Spleen (tissue), 11 donors: ENCODE data around the gene ATP5PB. TPM values are rescaled to one million over a fixed set of nuclear protein-coding genes. Genes with fewer than 3 reads are reported as not detected.
A peak's percentile ranks its signal among the peaks of the same experiment; 100 is the strongest.

Source experiments
- DNase-seq: peaks from one replicate; pipeline ENCODE4 v3.0.0-alpha.2; 2020
- H3K27ac ChIP-seq, 8 donors: fragments of 200-600 bp; sonication (generic) in 7 of 8; 1 replicate in 4 of 8; 2 replicates in 4 of 8; pipeline versions ENCODE4 v1.5.0 to v1.8.0; 2016 to 2021; ENCODE audit warnings: inconsistent platforms in 4 of 8, mild to moderate bottlenecking in 4 of 8, moderate library complexity in 1 of 8
- H3K27me3 ChIP-seq, 7 donors: fragments of 200-600 bp; sonication (generic) in 6 of 7; replicated peaks in 1 of 7; 1 replicate in 4 of 7; 2 replicates in 3 of 7; pipeline versions ENCODE4 v1.5.0 to v1.8.0; 2016 to 2021; ENCODE audit warnings: inconsistent platforms in 3 of 7, mild to moderate bottlenecking in 1 of 7
- H3K36me3 ChIP-seq, 6 donors: fragments of 200-600 bp; sonication (generic) in 5 of 6; 1 replicate in 4 of 6; 2 replicates in 2 of 6; pipeline versions ENCODE4 v1.5.0 to v1.8.0; 2016 to 2021; ENCODE audit warnings: inconsistent platforms in 2 of 6
- H3K4me1 ChIP-seq, 6 donors: fragments of 200-600 bp; sonication (generic) in 5 of 6; 1 replicate in 3 of 6; 2 replicates in 3 of 6; pipeline versions ENCODE4 v1.5.0 to v1.8.0; 2016 to 2021; ENCODE audit warnings: inconsistent platforms in 3 of 6
- H3K4me3 ChIP-seq, 8 donors: fragments of 200-600 bp; sonication (generic) in 7 of 8; 1 replicate in 4 of 8; 2 replicates in 4 of 8; pipeline versions ENCODE4 v1.5.0 to v1.8.0; 2016 to 2021; ENCODE audit warnings: inconsistent platforms in 4 of 8, mild to moderate bottlenecking in 4 of 8, moderate library complexity in 2 of 8
- H3K9me3 ChIP-seq, 8 donors: fragments of 200-600 bp; sonication (generic) in 7 of 8; 1 replicate in 4 of 8; 2 replicates in 4 of 8; pipeline versions ENCODE4 v1.5.0 to v1.8.0; 2016 to 2021; ENCODE audit warnings: inconsistent platforms in 4 of 8
- CTCF ChIP-seq, 11 experiments: fragments of 200-600 bp in 7 of 11; fragments of 450-650 bp in 4 of 11; sonication (generic) in 4 of 11; IDR thresholded peaks in 8 of 11; conservative IDR thresholded peaks in 3 of 11; 1 replicate in 7 of 11; 2 replicates in 4 of 11; pipeline versions ENCODE4 v1.4.0 to v1.8.0; 2016 to 2021; ENCODE audit warnings: antibody characterized with exemption in 11 of 11, inconsistent platforms in 4 of 11, mild to moderate bottlenecking in 1 of 11
- POLR2A ChIP-seq, 3 donors: fragments of 450-650 bp; IDR thresholded peaks; one replicate each; pipeline ENCODE4 v1.5.1; 2017; ENCODE audit warnings: antibody characterized with exemption in 3 of 3, mild to moderate bottlenecking in 1 of 3
- POLR2AphosphoS5 ChIP-seq, 3 donors: sonication (generic); formaldehyde crosslinking; IDR thresholded peaks; one replicate each; pipeline ENCODE4 v1.5.1; 2017; ENCODE audit warnings: antibody characterized with exemption in 3 of 3
- WGBS, 5 donors: extraction: QIAGEN DNeasy Blood & Tissue Kit in 3 of 5; methylation state at CpG; one replicate each; pipeline versions ENCODE4 v1.1.5 to v1.1.7; 2013 to 2018; 5-methylcytosine and 5-hydroxymethylcytosine counted together
- intact Hi-C: fragments of 100-400 bp; cut with DNase I; formaldehyde crosslinking; loops from one replicate; pipeline ENCODE4 v1.15.0; 2023; ENCODE audit warnings: low total_unique reads
- polyA plus RNA-seq, 3 donors: library from polyadenylated mRNA; stranded (reverse); fragments of 200-250 nt; gene quantifications; one replicate each; pipeline ENCODE4 v1.2.1, GENCODE V29; 2013
- total RNA-seq, 7 donors: library from RNA; depleted of rRNA in 3 of 7; stranded (reverse); fragments of >200 nt in 3 of 7; fragmentation: NEBNext Ultra II Directional in 4 of 7; extraction: Animal tissue kit (Norgen Biotek cat#: 25700) in 4 of 7; gene quantifications; one replicate each; pipeline versions ENCODE4 v1.1.0 to v1.2.1, GENCODE V29; 2016 to 2021
- donor health status: healthy with polysubstance abuse.
- donor health status: DM: no; HTN: no; CAD: no; lungs with moderate emphysema.
- donor health status: DM: no; HTN: no; CAD: no.
- donor health status: Bipolar disorder and iron deficiency.
- donor health status: healthy.
- donor health status: DM: no; HTN: no; CAD: no.
- donor health status: DM: yes; HTN: yes; CAD: no.

Gene ATP5PB
- total and polyA plus RNA-seq, 10 donors, result 124 to 277 (median 144) TPM

GRCh38 chr1:111446546-111446945 is 2.7 kb upstream of the ATP5PB start:
- Histone ChIP-seq H3K27me3 (no peaks in the 10 kb centered on the region), H3K36me3 (peaks cover 0 to 68% (median 50%) of the 10 kb centered on the region in 6 donors), H3K4me3 (no peak overlapping the region), H3K9me3 (no peaks in the 10 kb centered on the region), H3K4me1 (peaks cover 25 to 67% (median 45%) of the 10 kb centered on the region in 6 donors), H3K27ac (no peak overlapping the region)
- TF ChIP-seq CTCF (IDR thresholded peaks at IDR 0.05 in 8 of 11, conservative IDR thresholded peaks at IDR 0.05 in 3 of 11) (no peak), POLR2AphosphoS5 (IDR thresholded peaks at IDR 0.05) (no peak), POLR2A (IDR thresholded peaks at IDR 0.05) (no peak)
- no peak for DNase-seq
- WGBS, 5 donors, result 90 to 91% (median 91%) methylated on average over 4 of the region's 4 CpGs
- intact Hi-C loops, result no loop called here

- peaks cover 31 to 67% (median 48%) of the 10 kb centered on the region in 6 donors for H3K4me1 ChIP-seq
- 64 to 88% (median 77%) methylated on average over 4 of the region's 4 CpGs for WGBS, 5 donors
- peaks cover 0 to 66% (median 44%) of the 10 kb centered on the region in 6 donors for H3K36me3 ChIP-seq
Measured at GRCh38 chr1:111446967-111447892, 2.0 kb upstream of the ATP5PB start.

GRCh38 chr1:111448482-111448917 is 764 bp upstream of the ATP5PB start:
- H3K9me3 ChIP-seq, result no peaks in the 10 kb centered on the region
- WGBS, 5 donors, result 1% methylated on average over 14 to 25 of the region's 25 CpGs
- DNase-seq, result no peak

More at GRCh38 chr1:111446967-111447892, 2.0 kb upstream of the ATP5PB start:
- no peaks in the 10 kb centered on the region for H3K27me3 ChIP-seq
- peak overlapping the region in 3 of 8 donors; percentile 89 to 91 (median 91) for H3K27ac ChIP-seq
- H3K9me3 ChIP-seq, result no peaks in the 10 kb centered on the region
- TF ChIP-seq POLR2AphosphoS5 (IDR thresholded peaks at IDR 0.05) (no peak), CTCF (IDR thresholded peaks at IDR 0.05 in 8 of 11, conservative IDR thresholded peaks at IDR 0.05 in 3 of 11) (no peak), POLR2A (IDR thresholded peaks at IDR 0.05) (no peak)
- H3K4me3 ChIP-seq, result peak overlapping the region in 4 of 8 donors; percentile 79 to 96 (median 91)
- intact Hi-C loops, result no loop called here
- no peak for DNase-seq

More at GRCh38 chr1:111448482-111448917, 764 bp upstream of the ATP5PB start:
- H3K4me3 ChIP-seq, result peak overlapping the region; percentile 79 to 98 (median 92)
- TF ChIP-seq POLR2AphosphoS5 (IDR thresholded peaks at IDR 0.05), result no peak
- TF ChIP-seq CTCF (IDR thresholded peaks at IDR 0.05 in 8 of 11, conservative IDR thresholded peaks at IDR 0.05 in 3 of 11), result no peak
- no peak for TF ChIP-seq POLR2A (IDR thresholded peaks at IDR 0.05)
- intact Hi-C loops, result no loop called here
- H3K36me3 ChIP-seq, result peaks cover 0 to 63% (median 33%) of the 10 kb centered on the region in 6 donors
- H3K27ac ChIP-seq, result peak overlapping the region; percentile 73 to 91 (median 88)
- peaks cover 33 to 78% (median 60%) of the 10 kb centered on the region in 6 donors for H3K4me1 ChIP-seq
- no peaks in the 10 kb centered on the region for H3K27me3 ChIP-seq
